Thyroid gland (tissue), 4 donors: Measurements from ENCODE around the gene ZFP1.

Experiments
- CTCF ChIP-seq, 6 experiments: fragments of 200-600 bp in 3 of 6; fragments of 450-650 bp in 3 of 6; sonication (generic) in 3 of 6; IDR thresholded peaks; one replicate each; pipeline ENCODE4 v1.5.1; 2016 to 2019; ENCODE audit warnings: antibody characterized with exemption in 6 of 6, mild to moderate bottlenecking in 2 of 6, inconsistent platforms in 1 of 6, moderate library complexity in 1 of 6
- POLR2A ChIP-seq, 2 donors: fragments of 450-650 bp; IDR thresholded peaks; one replicate each; pipeline ENCODE4 v1.6.1; 2017; ENCODE audit warnings: antibody characterized with exemption in 2 of 2, mild to moderate bottlenecking in 2 of 2, moderate library complexity in 1 of 2

- TF ChIP-seq CTCF (IDR thresholded peaks at IDR 0.05) (no peak), POLR2A (IDR thresholded peaks at IDR 0.05) (no peak)
Measured at GRCh38 chr16:75218256-75219076, 70.1 kb downstream of the ZFP1 start, which contains the start of gene CTRB1.
